Measurements from ENCODE around the gene POP4.

Gene POP4

GRCh38 chr19:29587518-29587986 is 18.5 kb upstream of the POP4 start:
- no peak overlapping the region for H3K4me3 ChIP-seq (ENCODE audit: low read length)
- TF ChIP-seq, protein P1, sequence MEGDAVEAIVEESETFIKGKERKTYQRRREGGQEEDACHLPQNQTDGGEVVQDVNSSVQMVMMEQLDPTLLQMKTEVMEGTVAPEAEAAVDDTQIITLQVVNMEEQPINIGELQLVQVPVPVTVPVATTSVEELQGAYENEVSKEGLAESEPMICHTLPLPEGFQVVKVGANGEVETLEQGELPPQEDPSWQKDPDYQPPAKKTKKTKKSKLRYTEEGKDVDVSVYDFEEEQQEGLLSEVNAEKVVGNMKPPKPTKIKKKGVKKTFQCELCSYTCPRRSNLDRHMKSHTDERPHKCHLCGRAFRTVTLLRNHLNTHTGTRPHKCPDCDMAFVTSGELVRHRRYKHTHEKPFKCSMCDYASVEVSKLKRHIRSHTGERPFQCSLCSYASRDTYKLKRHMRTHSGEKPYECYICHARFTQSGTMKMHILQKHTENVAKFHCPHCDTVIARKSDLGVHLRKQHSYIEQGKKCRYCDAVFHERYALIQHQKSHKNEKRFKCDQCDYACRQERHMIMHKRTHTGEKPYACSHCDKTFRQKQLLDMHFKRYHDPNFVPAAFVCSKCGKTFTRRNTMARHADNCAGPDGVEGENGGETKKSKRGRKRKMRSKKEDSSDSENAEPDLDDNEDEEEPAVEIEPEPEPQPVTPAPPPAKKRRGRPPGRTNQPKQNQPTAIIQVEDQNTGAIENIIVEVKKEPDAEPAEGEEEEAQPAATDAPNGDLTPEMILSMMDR (conservative IDR thresholded peaks at IDR 0.05; ENCODE audit: low read length), result no peak
- peak; percentile 33 for DNase-seq (ENCODE audit: low read depth)

- no peak for DNase-seq (ENCODE audit: low read depth)
- no peak overlapping the region for H3K4me3 ChIP-seq (ENCODE audit: low read length)
- TF ChIP-seq, protein P1 (conservative IDR thresholded peaks at IDR 0.05; ENCODE audit: low read length), result no peak
Observed at GRCh38 chr19:29588095-29588494, 18.0 kb upstream of the POP4 start.

DNA sequence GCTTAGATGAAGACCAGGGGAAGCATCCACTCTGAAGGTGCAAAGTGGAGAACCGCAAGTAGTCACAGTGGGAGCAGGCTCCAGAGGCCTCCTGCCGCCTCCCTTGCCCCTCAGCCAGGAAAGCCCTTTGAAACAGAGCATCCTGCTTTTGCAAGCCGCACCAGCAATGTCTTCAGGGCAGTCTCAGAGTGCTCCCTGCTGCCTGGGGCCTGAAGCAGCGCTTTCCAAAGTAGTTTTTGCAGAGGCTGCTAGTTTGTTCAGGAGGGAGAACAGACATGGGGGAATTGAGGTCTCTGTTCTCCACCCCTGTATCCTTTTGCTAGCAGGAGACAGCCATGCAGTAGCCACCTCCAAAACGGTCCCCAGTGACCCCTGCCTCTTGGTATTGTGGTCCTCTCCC is 15.8 kb upstream of the POP4 start:
- TF ChIP-seq, protein P1 (conservative IDR thresholded peaks at IDR 0.05; ENCODE audit: low read length), result no peak
- no peak overlapping the region for H3K4me3 ChIP-seq (ENCODE audit: low read length)
- no peak for DNase-seq (ENCODE audit: low read depth)

DNA sequence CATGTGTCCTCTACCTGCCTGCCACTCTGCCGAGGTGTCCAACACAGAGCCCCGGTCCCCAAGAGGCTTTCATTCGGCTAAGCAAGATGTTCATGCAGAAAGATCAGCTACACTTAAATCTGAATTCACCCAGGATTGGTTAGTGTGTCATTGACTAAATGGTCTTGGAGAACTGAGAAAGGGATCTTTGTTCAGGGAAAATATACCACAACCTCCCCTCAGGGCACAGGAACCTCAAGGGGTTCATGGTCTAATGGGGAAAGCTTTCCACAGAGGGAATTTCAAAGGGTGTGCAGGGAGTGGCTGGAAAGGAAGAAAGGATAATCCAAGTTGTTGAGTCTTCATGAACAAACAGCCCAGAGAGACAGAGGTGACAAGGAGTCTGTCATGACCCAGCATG is 14.4 kb upstream of the POP4 start:
- no peak for DNase-seq (ENCODE audit: low read depth)
- H3K4me3 ChIP-seq (ENCODE audit: low read length), result no peak overlapping the region
- TF ChIP-seq, protein P1 (conservative IDR thresholded peaks at IDR 0.05; ENCODE audit: low read length), result no peak

DNA sequence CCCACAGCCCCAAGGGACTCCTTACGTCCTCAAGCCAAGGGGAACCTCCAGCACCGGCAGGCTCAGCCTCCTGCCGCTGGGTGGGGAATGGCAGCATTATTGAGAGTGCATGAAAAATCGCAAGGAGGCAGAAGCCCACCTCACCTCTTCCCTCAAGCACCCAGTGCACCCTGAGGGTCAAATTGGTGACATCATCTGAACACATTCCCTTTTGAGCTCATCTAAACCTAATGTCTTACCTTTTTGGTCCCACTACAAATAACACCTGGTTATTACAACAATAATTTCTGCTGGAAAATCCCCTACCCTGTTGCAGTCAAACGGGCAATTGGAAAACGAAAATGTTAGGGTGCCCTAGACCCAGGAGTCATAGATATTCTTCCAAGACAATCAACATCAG is 12.2 kb upstream of the POP4 start:
- TF ChIP-seq, protein P1 (conservative IDR thresholded peaks at IDR 0.05; ENCODE audit: low read length), result no peak
- no peak for DNase-seq (ENCODE audit: low read depth)
- no peak overlapping the region for H3K4me3 ChIP-seq (ENCODE audit: low read length)

GRCh38 chr19:29596080-29596727 is 9.9 kb upstream of the POP4 start:
- TF ChIP-seq, protein P1 (conservative IDR thresholded peaks at IDR 0.05; ENCODE audit: low read length), result no peak
- no peak overlapping the region for H3K4me3 ChIP-seq (ENCODE audit: low read length)
- no peak for DNase-seq (ENCODE audit: low read depth)

DNA sequence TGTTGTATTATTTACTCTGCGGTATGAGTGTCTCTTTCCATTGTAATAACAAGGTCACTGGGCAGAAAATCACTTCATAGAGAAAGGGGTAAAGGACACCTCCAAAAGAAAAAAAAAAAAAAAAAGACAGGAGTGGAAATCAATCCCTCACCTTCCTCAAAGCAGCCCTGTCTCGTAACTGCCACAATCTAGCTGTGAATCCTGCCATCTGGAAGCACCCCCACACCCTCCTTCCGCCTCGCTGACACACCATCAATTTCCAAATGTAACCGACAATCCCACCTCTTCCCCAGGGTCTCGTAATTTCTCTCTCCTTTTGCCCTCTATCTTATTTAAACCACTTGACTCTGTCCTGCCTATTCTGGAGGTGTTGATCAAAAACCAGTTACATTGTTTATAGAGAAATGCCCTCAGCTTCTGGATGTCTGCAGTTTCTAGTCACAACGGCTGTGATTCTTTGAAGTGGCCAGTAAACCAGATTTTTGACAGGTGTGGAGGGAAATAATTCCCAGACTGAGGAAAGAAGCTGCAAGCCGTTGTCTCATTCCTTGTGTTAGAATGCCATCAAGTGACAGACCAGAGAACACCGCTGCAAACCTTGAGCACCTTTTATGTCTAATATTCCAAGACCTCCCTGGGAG is 9.1 kb upstream of the POP4 start:
- H3K4me3 ChIP-seq (ENCODE audit: low read length), result no peak overlapping the region
- peak; percentile 21 for DNase-seq (ENCODE audit: low read depth)
- TF ChIP-seq, protein P1 (conservative IDR thresholded peaks at IDR 0.05; ENCODE audit: low read length), result peak; percentile 45

All from AG10803 (cell line).